BE2C (cell line): ENCODE measurements around the gene TTL.
"Not testable (repeated sequence)": the region's sequence is repeated elsewhere in the genome, so short reads cannot be mapped to it uniquely, and the experiment has no call there.

Source experiments
- DNase-seq: peaks from one replicate; pipeline ENCODE4 v3.0.0-alpha.2; 2020
- H3K27me3 ChIP-seq: fragments of 250-450 bp; sonication (Bioruptor Pico); 2 replicates; pipeline ENCODE4 v1.5.1; 2020; ENCODE audit warnings: mild to moderate bottlenecking
- H3K36me3 ChIP-seq: fragments of 250-450 bp; sonication (Bioruptor Pico); 2 replicates; pipeline ENCODE4 v1.5.1; 2020; ENCODE audit warnings: mild to moderate bottlenecking
- H3K4me1 ChIP-seq: fragments of 250-450 bp; sonication (Bioruptor Pico); 2 replicates; pipeline ENCODE4 v1.5.1; 2020
- H3K4me3 ChIP-seq: 2 replicates; pipeline ENCODE4 v1.5.1; 2011; ENCODE audit warnings: low read depth, low read length
- H3K9me3 ChIP-seq: fragments of 250-450 bp; sonication (Bioruptor Pico); 2 replicates; pipeline ENCODE4 v1.5.1; 2020
- CTCF ChIP-seq: IDR thresholded peaks from 2 replicates; pipeline ENCODE4 v1.5.1; 2012; ENCODE audit warnings: mild to moderate bottlenecking, low read depth, low read length

TTL gene

GRCh38 chr2:112487444-112487961 lies 5.5 kb downstream of the TTL start:
- no peak for DNase-seq
- Histone ChIP-seq H3K4me1 (no peaks in the 10 kb centered on the region), H3K36me3 (peaks cover 21% of the 10 kb centered on the region), H3K4me3 (no peak overlapping the region), H3K27me3 (no peaks in the 10 kb centered on the region), H3K9me3 (no peaks in the 10 kb centered on the region)
- no peak for TF ChIP-seq CTCF

GRCh38 chr2:112488201-112488600 lies 6.2 kb downstream of the TTL start:
- no peaks in the 10 kb centered on the region for H3K27me3 ChIP-seq
- H3K36me3 ChIP-seq, result peaks cover 21% of the 10 kb centered on the region
- no peaks in the 10 kb centered on the region for H3K4me1 ChIP-seq
- no peak overlapping the region for H3K4me3 ChIP-seq
- H3K9me3 ChIP-seq, result no peaks in the 10 kb centered on the region
- no peak for DNase-seq
- no peak for TF ChIP-seq CTCF

GRCh38 chr2:112491946-112492345 lies 10.0 kb downstream of the TTL start:
- DNase-seq, result no peak
- TF ChIP-seq CTCF, result no peak
- Histone ChIP-seq H3K36me3 (peaks cover 14% of the 10 kb centered on the region), H3K4me3 (no peak overlapping the region), H3K9me3 (no peaks in the 10 kb centered on the region), H3K4me1 (no peaks in the 10 kb centered on the region; the same call in 1 of the 2 replicates), H3K27me3 (no peaks in the 10 kb centered on the region)

GRCh38 chr2:112493048-112493447 lies 11.1 kb downstream of the TTL start:
- H3K36me3 ChIP-seq, result peaks cover 10% of the 10 kb centered on the region
- H3K4me1 ChIP-seq, result no peaks in the 10 kb centered on the region; the same call in 1 of the 2 replicates
- H3K4me3 ChIP-seq, result no peak overlapping the region
- no peak for DNase-seq
- H3K9me3 ChIP-seq, result no peaks in the 10 kb centered on the region
- no peaks in the 10 kb centered on the region for H3K27me3 ChIP-seq
- 0 out of 2 replicates have a peak, but pooled peaks have one; percentile 19 for TF ChIP-seq CTCF

- Histone ChIP-seq H3K36me3 (peaks cover 6% of the 10 kb centered on the region), H3K27me3 (no peaks in the 10 kb centered on the region), H3K9me3 (no peaks in the 10 kb centered on the region), H3K4me1 (no peaks in the 10 kb centered on the region; the same call in 1 of the 2 replicates), H3K4me3 (peak overlapping the region; percentile 16)
- peak; percentile 52 for DNase-seq
- no peak for TF ChIP-seq CTCF
These were observed 12.1 kb downstream of the TTL start for GRCh38 chr2:112493858-112494648.

DNA sequence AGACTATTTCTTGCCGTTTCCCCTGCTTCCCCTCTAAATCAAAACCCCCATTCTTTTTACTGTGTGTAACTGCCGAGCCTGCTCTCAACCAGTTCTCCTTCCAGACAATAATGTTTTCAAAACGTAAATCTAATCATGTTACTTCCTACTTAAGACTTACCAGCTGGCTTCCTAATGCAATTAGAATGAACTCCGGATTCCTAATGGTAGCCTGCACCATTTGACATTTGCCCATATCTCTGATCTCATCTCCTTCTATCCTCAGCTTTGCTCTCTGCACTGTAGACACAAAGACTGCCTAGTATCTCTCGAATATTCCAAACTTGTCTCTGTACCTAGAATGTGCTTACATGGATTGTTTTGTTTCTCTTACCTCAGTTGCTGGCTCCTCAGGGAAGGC lies 12.9 kb downstream of the TTL start:
- TF ChIP-seq CTCF, result no peak
- Histone ChIP-seq H3K4me3 (peak overlapping the region; percentile 16; the same call in 1 of the 2 replicates), H3K27me3 (no peaks in the 10 kb centered on the region), H3K9me3 (no peaks in the 10 kb centered on the region), H3K4me1 (no peaks in the 10 kb centered on the region; the same call in 1 of the 2 replicates), H3K36me3 (peaks cover 6% of the 10 kb centered on the region)
- DNase-seq, result no peak

DNA sequence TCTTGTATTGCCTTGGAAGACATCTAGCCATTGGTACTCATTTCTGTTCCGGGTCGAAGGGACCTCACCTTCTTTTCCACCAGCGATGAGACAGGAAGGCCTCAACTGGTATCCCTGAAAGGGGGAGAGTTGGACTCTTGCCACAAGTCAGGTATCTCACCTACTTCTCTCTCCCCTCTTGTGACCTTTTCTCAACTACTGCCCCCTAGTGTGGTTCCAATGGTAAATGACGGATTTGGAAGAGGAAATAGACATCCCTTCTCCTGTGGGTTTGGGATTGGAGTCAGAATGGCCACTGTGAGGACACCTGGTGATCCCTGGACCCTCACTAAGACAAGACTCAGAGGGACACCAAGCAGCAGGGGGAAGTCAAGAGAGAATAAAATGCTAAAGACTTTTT lies 13.9 kb downstream of the TTL start:
- not testable (repeated sequence) for H3K27me3 ChIP-seq, H3K36me3 ChIP-seq

GRCh38 chr2:112500850-112501484 lies 19.0 kb downstream of the TTL start:
- H3K4me3 ChIP-seq, H3K9me3 ChIP-seq, H3K27me3 ChIP-seq, H3K4me1 ChIP-seq: not testable (repeated sequence)
- peaks cover 13% of the 10 kb centered on the region for H3K36me3 ChIP-seq
- peak; percentile 12 for DNase-seq

More for the DNA sequence above, 13.9 kb downstream of the TTL start:
- H3K4me3 ChIP-seq, H3K4me1 ChIP-seq, H3K9me3 ChIP-seq, DNase-seq: not testable (repeated sequence)
